A549 treated with Mapracorat at 1 μM for 4 hours (cell line): ENCODE results near the gene OR52E8. TPM values are rescaled to one million over a fixed set of nuclear protein-coding genes. Genes with fewer than 3 reads are reported as not detected.

Experiments
- total RNA-seq: library from RNA; stranded (reverse); fragments of 200-300 nt; extraction: Qiagen RNA extraction; gene quantifications from 5 replicates; pipeline ENCODE4 v1.2.3, GENCODE V29; 2022

Gene OR52E8
- total RNA-seq, result not detected in 5 replicates

DNA sequence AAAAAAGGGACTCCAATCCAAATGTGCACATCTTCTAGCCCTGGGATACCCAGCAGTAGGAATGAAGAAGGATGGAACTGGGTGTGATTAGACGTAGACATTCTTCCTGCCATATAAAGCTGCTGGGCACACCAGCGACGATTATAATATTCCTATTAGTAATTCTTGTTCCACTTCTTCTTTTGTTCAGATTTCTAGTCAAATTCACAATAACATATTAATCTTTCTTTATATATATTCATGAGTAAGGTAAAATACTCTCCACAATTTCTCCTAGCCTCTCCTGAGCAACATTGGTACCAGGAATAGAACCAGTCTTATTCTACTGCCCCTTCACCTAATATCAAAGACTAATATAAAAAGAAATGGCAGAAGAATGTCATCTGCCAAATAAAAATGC, at the start of gene OR52E8:
Gene OR52E8, minus strand, starts transcription at position 101 of the 400 bp plus-strand sequence. Its CDS starts 0 bp downstream, at position 101.

DNA sequence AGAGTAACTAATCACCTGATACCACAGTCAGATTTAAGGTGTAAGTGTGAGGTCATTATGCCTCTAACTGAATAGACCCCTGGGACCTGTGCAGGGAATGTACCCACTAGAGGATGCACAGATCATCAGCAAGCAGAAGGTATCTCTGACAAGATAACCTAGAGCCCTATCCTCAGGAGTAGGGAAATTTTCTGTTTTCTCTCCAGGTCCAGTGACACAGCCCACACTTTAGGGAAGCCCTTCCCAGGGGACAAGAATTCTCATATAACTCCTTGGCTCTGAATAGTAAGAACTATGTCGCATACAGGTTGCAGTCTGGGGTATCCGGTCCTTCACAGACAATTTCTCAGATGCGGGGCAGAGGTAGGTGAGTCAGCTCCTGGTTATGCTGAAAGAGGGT, 35.4 kb upstream of the OR52E8 start, which contains the start of gene OR52E5:
Gene OR52E5, plus strand, starts transcription at position 301 of the 400 bp plus-strand sequence. CDS start 7,569 bp downstream, outside the sequence.

DNA sequence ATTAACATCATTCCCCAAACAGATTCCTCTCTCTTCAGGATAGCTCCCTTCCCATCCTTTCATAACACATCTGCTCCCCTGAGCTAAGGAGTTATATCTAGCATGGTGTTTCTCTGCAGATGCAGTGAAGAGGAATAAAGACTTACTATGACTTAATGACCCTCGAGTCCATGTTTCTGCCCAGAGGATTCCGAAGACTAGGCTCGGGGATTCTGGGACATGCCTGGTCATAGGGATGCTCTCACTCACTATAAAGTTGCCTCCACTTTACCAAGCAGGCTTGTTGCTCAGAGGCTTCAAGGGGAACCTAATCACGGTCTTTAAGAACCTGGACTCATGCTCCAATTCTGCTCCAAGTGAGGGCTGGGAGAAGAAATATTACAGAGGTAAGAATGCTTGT, 22.8 kb upstream of the OR52E8 start, which contains the start of gene OR52E4:
Gene OR52E4, plus strand, starts transcription at position 301 of the 400 bp plus-strand sequence. CDS start 3,664 bp downstream, outside the sequence.

DNA sequence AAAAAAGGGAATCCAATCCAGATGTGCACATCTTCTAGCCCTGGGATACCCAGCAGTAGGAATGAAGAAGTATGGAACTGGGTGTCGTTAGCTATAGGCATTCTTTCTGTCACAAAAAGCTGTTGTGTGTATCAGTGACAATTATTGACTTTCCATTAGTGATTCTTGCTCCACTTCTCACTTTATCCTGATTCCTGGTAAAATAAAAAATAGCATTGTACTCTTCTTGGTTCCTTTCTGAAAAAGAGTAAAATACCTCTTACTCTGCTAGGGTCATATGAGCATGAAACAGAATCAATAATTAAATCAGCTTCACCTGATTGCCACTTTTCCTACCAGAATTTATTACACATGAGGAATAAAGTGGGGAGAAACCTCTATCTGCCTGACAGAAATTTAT, 15.7 kb downstream of the OR52E8 start, which contains the start of gene OR52E6:
Gene OR52E6, minus strand, starts transcription at position 101 of the 400 bp plus-strand sequence. Its CDS starts 0 bp downstream, at position 101.

DNA sequence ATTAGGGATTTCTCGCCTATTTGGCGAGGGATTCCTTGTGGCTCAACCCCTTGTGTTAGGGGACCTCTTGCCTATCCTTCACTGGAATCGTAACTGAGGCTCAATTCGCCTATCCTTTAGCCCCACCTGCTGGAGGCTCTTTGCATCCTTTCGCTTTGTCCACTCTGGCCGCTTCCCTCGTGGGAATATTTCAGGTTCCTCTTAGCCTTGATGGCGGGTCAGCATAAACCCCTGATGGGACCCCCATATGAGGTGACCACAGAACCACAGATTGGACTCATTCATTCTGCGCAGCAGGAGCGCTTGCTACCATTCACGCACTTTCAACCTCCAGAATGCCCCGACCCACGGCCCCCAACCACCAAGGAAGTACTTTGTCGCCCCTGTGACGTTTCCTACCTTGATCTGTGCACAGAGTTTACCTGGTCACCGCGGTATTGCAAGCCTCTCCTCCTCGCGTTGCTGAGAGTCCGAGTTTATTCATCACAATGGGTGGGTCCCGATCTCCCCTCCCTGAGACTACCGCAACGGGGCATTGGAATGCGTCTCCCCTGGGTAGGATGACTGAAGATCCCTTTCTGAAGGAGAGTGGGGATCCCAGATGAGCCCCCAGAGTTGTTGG, 48.9 kb downstream of the OR52E8 start, which contains the start of gene OR52N2:
Gene OR52N2, plus strand, starts transcription at position 425 of the 622 bp plus-strand sequence. CDS start 11,412 bp downstream, outside the sequence.

Other genes with a start within 250 kb of the OR52E8 start
- 2.9 to 3.7 TPM (median 3.1 TPM) in 5 replicates for gene TRIM34, start 232.7 kb downstream of the OR52E8 start, total RNA-seq
- gene TRIM5, start 172.6 kb downstream of the OR52E8 start, total RNA-seq, result 8.7 to 10.9 TPM (median 10.5 TPM) in 5 replicates
- gene TRIM22, start 167.9 kb downstream of the OR52E8 start, total RNA-seq, result 0.80 to 1.4 TPM (median 0.87 TPM) in 5 replicates
- gene OR56B1, start 121.2 kb downstream of the OR52E8 start, total RNA-seq, result not detected in 5 replicates
- not detected in 5 replicates for gene OR52N4, start 103.4 kb downstream of the OR52E8 start, total RNA-seq
- not detected in 5 replicates for gene OR52N5, start 74.3 kb downstream of the OR52E8 start, total RNA-seq
- gene OR52N1, start 66.4 kb downstream of the OR52E8 start, total RNA-seq, result not detected in 5 replicates
- gene OR52N2, start 48.8 kb downstream of the OR52E8 start, total RNA-seq, result not detected in 5 replicates
- not detected in 5 replicates for gene OR52E6, start 15.8 kb downstream of the OR52E8 start, total RNA-seq
- not detected in 5 replicates for gene OR52E4, start 22.9 kb upstream of the OR52E8 start, total RNA-seq
- gene OR52E5, start 35.5 kb upstream of the OR52E8 start, total RNA-seq, result not detected in 5 replicates
- not detected in 5 replicates for gene OR56A3, start 84.6 kb upstream of the OR52E8 start, total RNA-seq
- not detected in 5 replicates for gene OR56A5, start 110.8 kb upstream of the OR52E8 start, total RNA-seq
- gene OR52L1, start 129.3 kb upstream of the OR52E8 start, total RNA-seq, result not detected in 5 replicates
- not detected in 5 replicates for gene OR56A4, start 149.3 kb upstream of the OR52E8 start, total RNA-seq
- not detected in 5 replicates for gene OR56A1, start 173.1 kb upstream of the OR52E8 start, total RNA-seq
- not detected in 5 replicates for gene OR56B4, start 250.0 kb upstream of the OR52E8 start, total RNA-seq